Stimulated activated CD8-positive, alpha-beta memory T cell treated with anti-CD3 and anti-CD28 coated beads, Interleukin-4, amount 100 ng/mL, for 48 hours (primary cell): ENCODE data around the gene CIRBP.

Source experiments
- DNase-seq: peaks from one replicate; pipeline ENCODE4 v3.0.0-alpha.2; 2020

CIRBP gene

GRCh38 chr19:1282588-1283206 lies 13.6 kb downstream of the CIRBP start:
- DNase-seq = no peak

- no peak for DNase-seq
These were observed 14.2 kb downstream of the CIRBP start for GRCh38 chr19:1283207-1283916.

- no peak for DNase-seq
These were observed 14.8 kb downstream of the CIRBP start for GRCh38 chr19:1283917-1284292.

- DNase-seq = no peak
These were observed 15.3 kb downstream of the CIRBP start for GRCh38 chr19:1284293-1284978.

- DNase-seq = no peak
These were observed 16.0 kb downstream of the CIRBP start for GRCh38 chr19:1284979-1285736.

- DNase-seq = no peak
These were observed 16.7 kb downstream of the CIRBP start, which contains the start of gene EFNA2 for GRCh38 chr19:1285737-1286360. Gene EFNA2 (plus strand): TSS chr19:1285873. CDS start chr19:1286169, 296 bp downstream.

GRCh38 chr19:1286487-1287353 lies 17.6 kb downstream of the CIRBP start:
- no peak for DNase-seq

DNA sequence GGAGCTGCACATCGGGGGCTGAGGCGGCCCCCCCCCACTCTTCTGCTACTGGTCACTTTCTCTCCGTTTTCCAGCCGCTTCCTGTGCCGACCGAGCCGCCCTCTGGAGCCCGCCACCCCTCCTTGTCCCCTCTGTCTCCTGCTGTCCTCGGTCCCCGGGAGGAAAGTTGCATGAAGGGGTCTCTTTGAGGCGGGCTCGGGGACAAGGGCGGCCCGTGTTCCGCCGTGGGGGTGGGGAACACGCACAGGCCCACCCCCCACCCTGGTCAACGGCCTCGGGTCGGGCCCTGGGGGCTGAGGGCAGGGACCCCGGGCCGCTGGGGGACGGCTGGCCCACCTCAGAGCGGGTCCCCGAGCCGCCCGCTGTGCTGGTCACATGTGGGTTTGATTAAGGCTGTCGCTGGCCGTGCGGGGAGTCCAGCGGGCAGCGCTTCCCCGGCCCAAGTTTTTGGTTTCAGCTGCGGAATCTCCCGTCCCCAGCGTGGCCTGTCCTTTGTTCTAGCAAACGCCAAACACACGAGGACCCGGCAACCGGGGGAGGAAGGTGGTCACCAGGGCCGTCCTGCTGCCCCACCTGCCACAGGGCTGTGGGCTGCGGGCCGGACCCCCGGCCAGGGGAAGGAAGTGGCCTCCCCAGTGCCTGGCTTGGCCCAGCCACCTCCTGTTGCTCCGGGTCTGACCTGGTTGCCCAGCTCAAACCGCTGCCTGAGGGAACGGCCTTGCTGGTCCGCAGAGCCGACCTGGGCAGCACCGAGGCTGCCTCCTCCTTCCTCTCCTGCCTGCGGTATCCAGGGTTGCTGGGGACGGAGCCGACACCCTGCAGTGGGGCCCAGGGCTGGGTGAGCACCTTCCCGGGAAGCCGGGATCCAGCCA lies 18.5 kb downstream of the CIRBP start:
- no peak for DNase-seq

DNA sequence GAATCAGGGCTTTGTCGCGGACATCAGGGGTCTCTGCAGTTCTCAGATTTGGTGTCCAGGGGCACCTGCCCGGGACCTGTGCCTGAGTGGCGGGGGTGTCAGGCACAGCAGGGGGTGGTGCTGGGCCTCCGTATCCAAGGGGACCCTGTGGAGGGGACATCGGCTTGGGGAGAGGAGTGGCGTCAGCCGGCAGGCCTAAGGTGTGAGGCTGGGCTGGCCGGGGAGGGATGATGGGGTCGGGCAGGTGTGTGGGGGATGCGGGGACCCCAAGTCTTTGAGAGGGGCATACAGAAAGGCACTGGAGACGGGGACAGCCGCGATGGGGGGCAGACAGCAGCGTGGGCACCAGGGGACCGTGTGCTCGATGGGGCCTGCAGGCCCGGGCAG lies 19.1 kb downstream of the CIRBP start:
- no peak for DNase-seq

DNA sequence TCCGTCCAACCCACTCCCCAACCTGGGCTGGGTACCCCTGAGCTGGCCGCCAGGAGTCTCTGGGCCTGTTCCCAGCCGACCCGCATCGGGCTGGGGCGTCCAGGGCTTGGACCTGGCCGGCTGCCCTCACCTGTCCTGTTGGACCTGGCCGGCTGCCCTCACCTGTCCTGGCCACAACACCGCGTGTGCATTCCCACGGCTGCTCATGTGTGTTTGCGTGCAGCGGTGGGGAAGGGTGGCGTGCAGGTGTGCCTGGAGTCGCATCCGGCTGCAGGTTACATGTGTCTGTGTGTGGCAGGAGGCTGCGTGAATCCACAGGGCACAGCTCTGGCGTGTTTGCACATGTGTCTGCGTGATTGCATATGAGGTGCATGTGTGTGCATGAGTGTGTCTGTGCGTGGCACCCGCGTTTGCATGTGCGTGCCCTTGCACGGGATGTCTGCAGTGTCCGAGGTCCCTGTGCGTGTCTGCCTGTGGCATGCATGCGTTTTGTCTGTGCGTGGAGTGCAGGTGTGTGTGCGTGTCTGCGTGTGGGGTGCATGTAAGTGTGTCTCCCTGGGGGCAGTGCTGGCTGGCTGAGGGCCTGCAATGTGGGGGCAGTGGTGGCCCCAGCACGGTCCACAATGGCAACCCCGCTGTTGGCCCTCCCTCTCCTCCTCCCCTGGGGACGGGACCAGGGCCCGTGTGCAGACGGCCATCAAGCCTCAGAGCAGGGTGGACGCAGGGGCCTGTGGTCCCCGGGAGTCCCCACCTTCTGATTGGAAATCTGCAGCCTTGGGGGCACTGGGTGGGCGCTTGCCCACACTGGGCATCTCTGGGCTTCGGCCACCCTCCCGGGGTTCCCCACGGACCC lies 19.9 kb downstream of the CIRBP start:
- DNase-seq = no peak

DNA sequence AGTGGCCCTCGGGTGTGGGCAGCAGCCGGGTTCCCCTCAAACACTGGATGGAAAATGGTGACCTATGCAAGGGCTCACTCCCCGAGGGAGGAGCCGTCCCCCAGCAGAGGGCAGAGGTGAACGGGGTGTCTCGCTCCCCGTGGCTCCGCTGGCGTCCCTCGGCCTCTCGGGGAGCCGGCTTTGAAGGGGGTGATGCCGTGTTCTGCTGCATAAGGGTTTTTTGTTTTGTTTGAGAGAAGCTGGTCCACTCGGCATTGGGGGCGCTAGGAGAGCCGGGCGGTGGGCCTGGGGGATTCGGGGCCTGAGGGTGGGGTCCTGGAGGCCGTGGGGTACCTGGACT lies 20.5 kb downstream of the CIRBP start:
- no peak for DNase-seq

- DNase-seq = no peak
These were observed 21.1 kb downstream of the CIRBP start for GRCh38 chr19:1290196-1290702.

DNA sequence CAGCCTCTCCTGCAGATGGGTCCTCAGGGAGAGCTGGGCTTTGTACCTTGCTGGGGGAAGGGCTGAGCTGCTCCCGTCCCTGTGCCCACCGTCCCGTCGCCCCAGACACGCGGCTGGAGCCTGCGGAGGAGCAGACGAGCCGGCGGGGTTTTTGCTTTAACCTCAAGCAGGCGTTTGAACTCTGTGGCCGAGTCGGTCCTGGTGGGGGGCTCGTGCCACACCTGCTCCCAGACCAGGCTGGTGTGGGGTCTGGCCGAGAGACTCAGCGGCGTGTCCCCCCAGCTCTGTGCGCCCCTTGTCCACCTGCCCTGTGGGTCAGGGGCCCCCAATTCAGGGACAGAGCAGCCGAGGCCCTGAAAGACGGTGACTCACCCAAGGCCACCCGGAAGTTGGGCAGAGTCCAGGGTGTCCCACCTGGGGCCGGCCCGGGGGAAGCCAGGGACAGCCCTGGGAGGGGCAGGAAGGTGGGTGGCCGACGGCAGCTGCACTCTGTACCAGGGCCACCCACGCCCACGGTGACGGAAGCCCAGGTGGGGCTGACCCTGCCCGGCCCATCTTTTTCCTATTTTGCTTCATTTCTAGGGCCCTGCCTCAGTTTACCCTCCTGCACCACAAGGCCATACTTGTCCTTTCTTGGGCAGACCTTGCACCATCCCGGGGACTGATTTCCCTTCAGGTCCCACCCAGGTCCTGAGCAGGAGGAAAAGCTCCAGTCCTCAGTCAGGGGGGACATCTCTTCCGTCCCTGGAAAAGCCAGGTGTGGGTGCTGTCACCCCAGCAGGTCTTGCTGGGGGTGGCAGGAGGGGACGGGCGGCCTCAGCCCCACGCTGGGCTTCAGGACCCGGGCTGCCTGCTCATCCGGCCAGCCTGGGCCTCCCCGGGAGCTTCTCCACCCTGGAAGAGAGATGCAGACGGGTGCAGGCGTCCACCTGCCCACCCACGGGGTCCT lies 21.8 kb downstream of the CIRBP start:
- no peak for DNase-seq

DNA sequence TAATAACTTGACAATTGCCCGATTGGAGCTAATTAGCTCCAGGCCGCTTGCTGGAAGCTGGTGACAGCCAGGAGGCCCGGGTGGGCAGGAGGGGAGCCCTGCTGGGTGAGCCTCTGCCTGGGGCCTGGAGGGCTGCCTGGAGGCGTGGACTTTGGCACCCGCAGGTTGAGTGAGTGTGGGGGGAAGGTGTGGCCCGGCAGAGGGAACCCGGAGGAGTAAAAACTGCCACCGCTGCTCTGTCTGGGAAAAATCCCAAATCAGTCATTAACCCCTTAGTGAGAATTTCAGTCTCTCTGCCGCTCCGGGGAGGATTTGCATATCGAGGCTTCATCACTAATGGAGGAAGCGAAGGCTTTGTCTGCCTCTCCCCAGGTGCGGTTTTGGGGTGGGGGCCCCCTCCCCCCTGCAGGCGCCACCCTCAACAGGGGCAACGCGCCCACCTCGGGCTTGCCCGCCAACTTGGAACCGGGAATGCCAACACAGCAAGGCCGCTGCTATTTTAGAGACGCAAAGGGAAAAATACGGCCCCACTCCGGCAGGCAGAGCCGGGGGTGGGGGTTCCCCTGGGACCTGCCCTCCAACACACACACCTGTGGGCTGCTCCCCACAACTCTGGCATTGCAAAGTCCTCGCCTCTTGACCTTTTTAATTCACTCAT lies 22.8 kb downstream of the CIRBP start:
- DNase-seq = no peak

DNA sequence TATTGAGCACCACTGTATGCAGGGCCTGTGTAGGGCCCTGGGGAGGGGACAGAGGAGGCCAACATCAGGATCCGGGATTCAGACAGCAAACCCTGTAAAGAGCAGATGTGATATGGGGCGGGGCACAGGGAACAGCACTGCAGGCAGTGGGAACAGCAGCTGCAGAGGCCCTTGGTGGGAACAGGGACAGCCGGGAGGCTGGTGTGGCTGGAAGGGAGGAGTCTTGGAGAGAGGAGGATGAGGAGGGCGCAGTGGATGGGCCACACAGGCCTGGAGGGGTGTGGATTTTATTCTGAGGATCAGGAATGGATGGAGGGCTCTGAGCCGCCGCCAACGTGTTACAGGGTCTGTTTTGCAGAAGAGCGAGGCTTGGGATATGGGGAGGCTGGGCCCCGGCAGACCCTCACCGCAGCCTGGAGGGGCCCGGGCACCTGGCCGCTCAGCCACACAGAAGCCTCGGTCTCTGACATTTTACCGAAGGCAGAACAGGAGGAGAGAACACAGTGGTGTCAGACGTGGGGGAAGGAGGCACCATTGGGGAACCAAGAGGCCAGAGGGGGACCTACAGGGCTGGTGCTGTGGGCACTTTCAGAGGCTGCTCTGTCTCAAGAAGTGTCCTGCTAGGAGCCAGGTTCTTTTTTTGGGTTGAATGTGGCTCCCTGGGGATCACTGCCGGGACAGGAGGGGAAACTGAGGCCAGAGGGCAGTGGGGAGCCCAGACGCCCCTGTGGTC lies 23.5 kb downstream of the CIRBP start:
- no peak for DNase-seq

DNA sequence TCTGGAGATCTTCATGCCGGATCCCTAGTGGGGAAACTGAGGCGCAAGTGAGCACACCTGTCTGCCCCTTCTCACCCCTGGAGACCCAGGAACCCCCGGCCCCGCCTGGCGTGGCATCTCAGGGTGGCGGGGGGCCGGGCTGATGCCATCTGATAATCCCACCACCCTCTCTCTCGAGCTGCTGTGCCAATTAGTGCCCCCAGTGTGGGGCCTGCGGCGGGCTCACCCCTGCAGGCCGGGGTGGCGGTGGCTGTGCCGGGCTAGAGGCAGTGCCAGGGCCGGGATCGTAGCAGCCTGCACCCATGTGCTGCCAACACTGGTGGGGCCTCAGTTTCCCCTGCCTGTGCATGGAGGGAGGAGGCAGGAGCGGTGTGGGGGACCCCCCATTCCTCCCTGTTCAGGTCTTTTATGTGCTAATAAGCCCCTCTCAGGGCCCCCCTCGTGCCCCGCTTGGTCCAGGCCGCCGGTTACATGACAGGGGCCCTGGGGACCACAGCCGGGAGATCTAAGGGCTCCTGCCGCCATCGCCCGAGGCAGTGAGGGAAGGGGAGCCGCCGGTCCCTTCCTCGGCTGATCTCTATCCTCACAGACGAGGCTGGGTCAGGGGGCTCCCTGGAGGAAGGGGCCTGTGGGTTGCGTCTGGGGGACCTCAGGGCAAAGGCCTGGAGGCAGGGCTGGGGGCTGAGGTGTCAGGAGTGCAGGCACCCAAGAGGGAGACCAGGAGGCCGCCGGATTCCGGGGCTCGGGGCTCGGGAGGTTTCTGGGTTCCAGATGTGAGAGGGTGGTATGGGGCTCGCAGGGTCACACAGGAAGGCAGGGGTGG lies 24.9 kb downstream of the CIRBP start:
- DNase-seq = no peak
